MCF 10A (cell line): ENCODE measurements around the gene ZNF497. TPM values are rescaled to one million over a fixed set of nuclear protein-coding genes. Genes with fewer than 3 reads are reported as not detected.
A peak's percentile ranks its signal among the peaks of the same experiment; 100 is the strongest.

ENCODE experiments used
- BruUV-seq: library from RNA; stranded (reverse); fragments of 400-500 nt; replicated peaks from 2 replicates; lab custom pipeline; 2021; lab: Mats Ljungman, UMichigan
- CTCF ChIA-PET: fragments of 300-600 bp; sonication (Branson Sonifier 250); formaldehyde crosslinking; extraction: SDS; loops from one replicate; lab custom pipeline; 2021; ENCODE audit warnings: antibody characterized with exemption, inconsistent platforms; lab: Yijun Ruan, JAX
- POLR2A ChIA-PET: fragments of 300-600, 350-650 bp; sonication (Branson Sonifier 250); formaldehyde crosslinking; extraction: SDS; loops from one replicate; lab custom pipeline; 2020; ENCODE audit warnings: antibody characterized with exemption, inconsistent platforms; lab: Yijun Ruan, JAX
- DNase-seq: peaks from one replicate; pipeline ENCODE4 v3.0.0-alpha.2; 2018; ENCODE audit not compliant: unreplicated experiment
- H3K27ac Mint-ChIP-seq: one replicate; pipeline ENCODE4 v1.8.0; 2022; ENCODE audit warnings: mild to moderate bottlenecking, low read depth, mixed read lengths; ENCODE audit not compliant: unreplicated experiment
- H3K27me3 Mint-ChIP-seq: one replicate; pipeline ENCODE4 v1.8.0; 2022; ENCODE audit warnings: mixed read lengths; ENCODE audit not compliant: insufficient read depth, unreplicated experiment
- H3K36me3 Mint-ChIP-seq: one replicate; pipeline ENCODE4 v1.8.0; 2022; ENCODE audit warnings: mild to moderate bottlenecking, moderate library complexity, mixed read lengths; ENCODE audit not compliant: insufficient read depth, unreplicated experiment
- H3K4me1 Mint-ChIP-seq: one replicate; pipeline ENCODE4 v1.8.0; 2022; ENCODE audit warnings: mixed read lengths; ENCODE audit not compliant: insufficient read depth, unreplicated experiment
- H3K4me3 Mint-ChIP-seq: one replicate; pipeline ENCODE4 v1.8.0; 2022; ENCODE audit warnings: mild to moderate bottlenecking, moderate library complexity, mixed read lengths; ENCODE audit not compliant: unreplicated experiment
- H3K9me3 Mint-ChIP-seq: one replicate; pipeline ENCODE4 v1.8.0; 2022; ENCODE audit warnings: mixed read lengths; ENCODE audit not compliant: unreplicated experiment
- intact Hi-C: fragments of 100-400 bp; cut with micrococcal nuclease; formaldehyde crosslinking; loops from 2 replicates; pipeline ENCODE4 v1.14.1; 2022
- total RNA-seq: library from RNA; stranded (reverse); gene quantifications from 2 replicates; pipeline ENCODE4 v1.2.3, GENCODE V29; 2022
- TF ChIP-seq, protein P1 (sequence below): fragments of 200-600 bp; IDR thresholded peaks from one replicate; pipeline ENCODE4 v1.8.0; 2022; ENCODE audit warnings: antibody characterized with exemption, mild to moderate bottlenecking; ENCODE audit not compliant: unreplicated experiment

ZNF497 gene
- total RNA-seq, 1 experiment from 2014 or later, result 3.2 TPM

DNA sequence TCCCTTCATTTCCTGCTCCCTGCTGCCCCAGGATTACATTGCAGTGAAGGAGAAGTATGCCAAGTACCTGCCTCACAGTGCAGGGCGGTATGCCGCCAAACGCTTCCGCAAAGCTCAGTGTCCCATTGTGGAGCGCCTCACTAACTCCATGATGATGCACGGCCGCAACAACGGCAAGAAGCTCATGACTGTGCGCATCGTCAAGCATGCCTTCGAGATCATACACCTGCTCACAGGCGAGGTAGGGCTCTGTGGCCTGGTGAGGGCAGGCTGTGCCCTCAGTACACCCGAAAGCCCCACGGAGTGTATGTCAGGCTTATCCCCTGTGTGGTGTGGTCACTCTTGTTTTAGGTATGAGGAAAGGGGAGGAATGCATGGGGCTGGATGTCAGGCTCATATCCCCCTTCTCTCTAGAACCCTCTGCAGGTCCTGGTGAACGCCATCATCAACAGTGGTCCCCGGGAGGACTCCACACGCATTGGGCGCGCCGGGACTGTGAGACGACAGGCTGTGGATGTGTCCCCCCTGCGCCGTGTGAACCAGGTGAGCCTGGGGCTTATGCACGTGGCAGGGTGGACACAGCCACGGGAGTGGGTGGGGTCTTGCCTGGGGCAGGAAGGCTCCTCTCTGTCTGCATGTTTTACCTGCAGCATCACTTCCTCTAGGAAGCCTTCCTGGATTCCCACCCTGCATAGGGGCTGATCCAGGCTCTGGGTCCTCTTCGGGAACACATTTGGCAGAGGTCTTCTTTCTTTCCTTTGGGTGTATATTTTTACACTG, 30.6 kb upstream of the ZNF497 start:
- no peak overlapping the region for H3K4me3 Mint-ChIP-seq
- no TSS peak for BruUV-seq
- H3K27me3 Mint-ChIP-seq, result no peaks in the 10 kb centered on the region
- peaks cover 29% of the 10 kb centered on the region for H3K4me1 Mint-ChIP-seq
- no peak overlapping the region for H3K27ac Mint-ChIP-seq
- TF ChIP-seq, protein P1, sequence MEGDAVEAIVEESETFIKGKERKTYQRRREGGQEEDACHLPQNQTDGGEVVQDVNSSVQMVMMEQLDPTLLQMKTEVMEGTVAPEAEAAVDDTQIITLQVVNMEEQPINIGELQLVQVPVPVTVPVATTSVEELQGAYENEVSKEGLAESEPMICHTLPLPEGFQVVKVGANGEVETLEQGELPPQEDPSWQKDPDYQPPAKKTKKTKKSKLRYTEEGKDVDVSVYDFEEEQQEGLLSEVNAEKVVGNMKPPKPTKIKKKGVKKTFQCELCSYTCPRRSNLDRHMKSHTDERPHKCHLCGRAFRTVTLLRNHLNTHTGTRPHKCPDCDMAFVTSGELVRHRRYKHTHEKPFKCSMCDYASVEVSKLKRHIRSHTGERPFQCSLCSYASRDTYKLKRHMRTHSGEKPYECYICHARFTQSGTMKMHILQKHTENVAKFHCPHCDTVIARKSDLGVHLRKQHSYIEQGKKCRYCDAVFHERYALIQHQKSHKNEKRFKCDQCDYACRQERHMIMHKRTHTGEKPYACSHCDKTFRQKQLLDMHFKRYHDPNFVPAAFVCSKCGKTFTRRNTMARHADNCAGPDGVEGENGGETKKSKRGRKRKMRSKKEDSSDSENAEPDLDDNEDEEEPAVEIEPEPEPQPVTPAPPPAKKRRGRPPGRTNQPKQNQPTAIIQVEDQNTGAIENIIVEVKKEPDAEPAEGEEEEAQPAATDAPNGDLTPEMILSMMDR, result no peak
- intact Hi-C loops, result no loop called here
- peaks cover 84% of the 10 kb centered on the region for H3K36me3 Mint-ChIP-seq
- ChIA-PET CTCF (interaction anchor here (0.7 kb wide), 2 partner anchors 916 to 1000 kb away, joined by 4 to 5 read pairs; partner anchors contain the start of gene ZNF772), POLR2A (interaction anchor here (0.7 to 1.3 kb wide), 3 partner anchors 13 to 23 kb away, joined by 3 read pairs; partner anchors contain the start of gene ZNF584)
- H3K9me3 Mint-ChIP-seq, result no peaks in the 10 kb centered on the region
- DNase-seq, result no peak

DNA sequence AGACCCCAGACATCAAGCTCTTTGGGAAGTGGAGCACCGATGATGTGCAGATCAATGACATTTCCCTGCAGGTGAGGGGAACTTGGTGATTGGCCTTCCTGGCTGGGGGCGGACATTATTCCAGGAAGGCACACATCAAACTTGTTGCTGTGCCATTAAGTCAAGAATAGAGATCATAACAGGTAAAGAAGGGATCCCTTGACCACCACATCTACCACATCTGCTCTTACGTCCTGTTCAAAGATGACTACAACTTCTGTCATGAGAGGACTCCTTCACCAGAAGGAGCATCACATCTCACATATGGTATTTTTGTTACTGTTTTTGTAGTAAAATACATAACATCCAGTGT, 25.6 kb upstream of the ZNF497 start:
- peaks cover 73% of the 10 kb centered on the region for H3K36me3 Mint-ChIP-seq
- DNase-seq, result no peak
- no TSS peak for BruUV-seq
- CTCF ChIA-PET, result interaction anchor here (0.6 to 1.1 kb wide), 3 partner anchors 12 to 80 kb away, joined by 3 to 6 read pairs (median 5); no protein-coding TSS in a partner anchor
- H3K27me3 Mint-ChIP-seq, result no peaks in the 10 kb centered on the region
- POLR2A ChIA-PET, result interaction anchor here (0.7 to 4.7 kb wide), 9 partner anchors 8 to 155 kb away, joined by 3 to 27 read pairs (median 4); partner anchors contain the start of genes RNF225, ZBTB45, ZNF446 and ZNF497
- H3K4me1 Mint-ChIP-seq, result peaks cover 18% of the 10 kb centered on the region
- peak overlapping the region; percentile 98 for H3K27ac Mint-ChIP-seq
- H3K9me3 Mint-ChIP-seq, result no peaks in the 10 kb centered on the region
- peak overlapping the region; percentile 92 for H3K4me3 Mint-ChIP-seq
- TF ChIP-seq, protein P1, result no peak
- intact Hi-C loops, result loop anchor here (5.0 kb wide), 1 partner anchor 161 kb away; the partner anchor contains the start of gene ZNF544

GRCh38 chr19:58387338-58388174, 25.0 kb upstream of the ZNF497 start:
- ChIA-PET CTCF (interaction anchor here (0.5 to 1.1 kb wide), 7 partner anchors 13 to 441 kb away, joined by 3 to 6 read pairs (median 3); no protein-coding TSS in a partner anchor), POLR2A (interaction anchor here (0.6 to 4.7 kb wide), 13 partner anchors 8 to 156 kb away, joined by 3 to 27 read pairs (median 4); partner anchors contain the start of genes RNF225, ZBTB45, ZNF446 and ZNF497)
- Mint-ChIP-seq H3K4me3 (peak overlapping the region; percentile 92), H3K27ac (peak overlapping the region; percentile 98), H3K4me1 (peaks cover 18% of the 10 kb centered on the region), H3K36me3 (peaks cover 67% of the 10 kb centered on the region), H3K9me3 (no peaks in the 10 kb centered on the region), H3K27me3 (no peaks in the 10 kb centered on the region)
- DNase-seq, result no peak
- BruUV-seq, result TSS peak; percentile 62
- intact Hi-C loops, result loop anchor here (5.0 kb wide), 1 partner anchor 160 kb away; the partner anchor contains the start of gene ZNF544
- TF ChIP-seq, protein P1, result no peak
